ENCODE measurements around the gene CTNNA3.
"Not testable (repeated sequence)": the region's sequence is repeated elsewhere in the genome, so short reads cannot be mapped to it uniquely, and the experiment has no call there.

The CTNNA3 gene

GRCh38 chr10:67471022-67471421 lies 225.0 kb downstream of the CTNNA3 start:
- no peak overlapping the region for H3K4me3 ChIP-seq (ENCODE audit: low read length)
- no peak for TF ChIP-seq CTCF (IDR thresholded peaks at IDR 0.05; ENCODE audit: insufficient read depth, low read depth, low read length, missing control alignments)
- no peak for DNase-seq (ENCODE audit: low read depth)

- no peak overlapping the region for H3K4me3 ChIP-seq (ENCODE audit: low read length)
- no peak for TF ChIP-seq CTCF (IDR thresholded peaks at IDR 0.05; ENCODE audit: insufficient read depth, low read depth, low read length, missing control alignments)
- no peak for DNase-seq (ENCODE audit: low read depth)
Observed at GRCh38 chr10:67464278-67464677, 231.7 kb downstream of the CTNNA3 start.

GRCh38 chr10:67452892-67453291 lies 243.1 kb downstream of the CTNNA3 start:
- DNase-seq (ENCODE audit: low read depth) = no peak
- H3K4me3 ChIP-seq (ENCODE audit: low read length) = no peak overlapping the region
- no peak for TF ChIP-seq CTCF (IDR thresholded peaks at IDR 0.05; ENCODE audit: insufficient read depth, low read depth, low read length, missing control alignments)

GRCh38 chr10:67438605-67439304 lies 257.2 kb downstream of the CTNNA3 start:
- DNase-seq (ENCODE audit: low read depth) = no peak
- TF ChIP-seq CTCF (IDR thresholded peaks at IDR 0.05; ENCODE audit: insufficient read depth, low read depth, low read length, missing control alignments) = no peak
- H3K4me3 ChIP-seq (ENCODE audit: low read length) = no peak overlapping the region

GRCh38 chr10:67433276-67433675 lies 262.7 kb downstream of the CTNNA3 start:
- no peak overlapping the region for H3K4me3 ChIP-seq (ENCODE audit: low read length)
- TF ChIP-seq CTCF (IDR thresholded peaks at IDR 0.05; ENCODE audit: insufficient read depth, low read depth, low read length, missing control alignments) = no peak
- no peak for DNase-seq (ENCODE audit: low read depth)

- no peak for DNase-seq (ENCODE audit: low read depth)
- no peak for TF ChIP-seq CTCF (IDR thresholded peaks at IDR 0.05; ENCODE audit: insufficient read depth, low read depth, low read length, missing control alignments)
- no peak overlapping the region for H3K4me3 ChIP-seq (ENCODE audit: low read length)
Observed at GRCh38 chr10:67402620-67403019, 293.4 kb downstream of the CTNNA3 start.

- no peak for TF ChIP-seq CTCF (IDR thresholded peaks at IDR 0.05; ENCODE audit: insufficient read depth, low read depth, low read length, missing control alignments)
- H3K4me3 ChIP-seq (ENCODE audit: low read length) = no peak overlapping the region
- no peak for DNase-seq (ENCODE audit: low read depth)
Observed at GRCh38 chr10:67401711-67402110, 294.3 kb downstream of the CTNNA3 start.

- not testable (repeated sequence) for H3K4me3 ChIP-seq (ENCODE audit: low read length); DNase-seq (ENCODE audit: low read depth)
Observed at GRCh38 chr10:67386841-67387533, 309.0 kb downstream of the CTNNA3 start.

Data from epithelial cell of esophagus (primary cell).